Endometrial microvascular endothelial cells (primary cell): ENCODE measurements around the gene MYO18A. TPM values are rescaled to one million over a fixed set of nuclear protein-coding genes. Genes with fewer than 3 reads are reported as not detected.
"Not testable (repeated sequence)": the region's sequence is repeated elsewhere in the genome, so short reads cannot be mapped to it uniquely, and the experiment has no call there.

Experiments used
- in situ Hi-C: cut with HindIII; loops from 2 replicates; pipeline ENCODE4 v1.10.0; 2017; ENCODE audit warnings: low sequenced_read_pairs, low pct_unique_long_range_greater_than_20kb; ENCODE audit errors: inconsistent ontology term
- total RNA-seq: library from RNA; depleted of rRNA; stranded (reverse); fragments of >200 nt; gene quantifications from one replicate; pipeline ENCODE4 v1.2.3, GENCODE V29; 2015; ENCODE audit errors: inconsistent ontology term

The MYO18A gene
- total RNA-seq, 1 donor from 2014 or later = 8.3 TPM

DNA sequence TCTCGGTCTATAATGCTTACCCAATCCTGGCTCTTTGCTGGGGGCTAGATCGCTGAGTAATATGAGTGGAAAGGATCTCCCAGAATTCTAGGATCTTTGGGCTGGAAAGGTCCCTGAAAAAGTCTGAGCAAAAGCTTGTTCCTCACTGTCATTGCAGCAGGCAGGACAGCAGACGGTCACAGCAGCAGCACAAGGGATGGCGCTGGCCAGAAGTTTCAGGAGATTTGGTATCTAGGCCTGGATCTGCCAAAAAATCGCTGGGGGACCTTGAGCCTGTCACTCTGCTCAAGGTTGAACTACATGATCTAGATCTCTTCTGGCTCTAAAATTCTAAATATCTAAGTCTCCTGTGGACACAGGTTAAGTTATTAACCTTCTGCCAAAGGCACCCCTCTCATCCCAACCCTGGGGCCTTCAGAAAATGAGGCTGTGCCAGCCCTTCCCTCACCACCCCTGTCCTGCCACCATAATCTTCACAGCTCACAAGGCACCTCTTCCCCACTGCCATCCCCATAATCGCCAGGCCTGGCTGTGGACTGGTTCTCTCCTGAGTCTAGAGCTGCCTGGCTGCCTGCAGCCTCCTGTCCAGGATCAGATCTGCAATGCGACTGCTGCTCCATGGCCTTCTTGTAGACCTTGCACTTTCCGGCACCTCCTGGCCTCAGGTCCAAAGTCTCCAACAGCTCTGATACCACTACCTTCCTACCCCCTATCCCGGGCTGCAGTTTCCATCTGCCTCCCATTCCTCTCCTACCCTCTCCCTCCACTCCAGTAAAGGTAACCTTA lies 10.2 kb downstream of the MYO18A start:
- in situ Hi-C loops = no loop called here

DNA sequence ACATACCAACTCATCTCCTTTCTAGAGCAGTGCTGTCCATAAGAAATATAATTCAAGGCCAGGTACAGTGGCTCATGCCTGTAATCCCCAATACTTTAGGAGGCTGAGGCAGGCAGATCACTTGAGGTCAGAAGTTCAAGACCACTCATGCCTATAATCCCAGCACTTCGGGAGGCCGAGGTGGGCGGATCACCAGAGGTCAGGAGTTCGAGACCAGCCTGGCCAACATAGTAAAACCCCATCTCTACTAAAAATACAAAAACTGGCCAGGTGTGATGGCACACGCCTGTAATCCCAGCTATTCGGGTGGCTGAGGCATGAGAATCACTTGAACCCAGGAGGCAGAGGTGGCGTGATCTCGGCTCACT lies 11.5 kb downstream of the MYO18A start:
- in situ Hi-C loops = not testable (repeated sequence)

DNA sequence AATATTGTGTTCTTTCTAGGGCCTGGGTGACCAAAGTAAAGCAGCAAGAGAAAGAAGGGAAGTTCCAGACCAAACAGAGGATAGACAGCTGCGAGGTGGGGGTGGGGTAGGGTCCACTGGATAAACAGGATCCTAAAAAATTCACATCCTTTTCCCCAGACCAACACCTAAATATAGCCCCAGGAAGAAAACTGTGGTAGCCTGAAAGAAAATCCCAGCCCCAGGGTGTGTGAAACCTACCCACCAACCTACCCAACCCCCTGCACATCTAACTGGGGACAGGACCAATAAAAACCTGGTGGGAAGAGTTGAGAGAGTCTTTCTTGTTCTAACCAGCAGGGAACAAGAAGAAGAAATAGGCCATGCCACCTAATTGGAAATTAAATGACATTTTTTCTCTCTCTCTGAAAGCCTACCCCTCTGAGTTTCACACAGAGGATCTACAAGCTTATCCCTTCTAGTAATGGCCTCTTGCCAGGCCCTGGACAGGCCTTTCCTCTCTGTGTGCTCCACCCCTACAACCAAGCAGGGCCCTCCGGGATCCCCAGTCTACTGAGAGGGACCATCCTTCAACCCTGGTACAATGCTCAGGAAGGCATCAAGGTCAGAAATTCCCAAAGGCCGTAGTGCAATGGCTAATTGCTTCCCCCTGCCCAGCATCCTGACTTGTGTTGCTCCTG lies 12.0 kb downstream of the MYO18A start:
- in situ Hi-C loops = no loop called here

DNA sequence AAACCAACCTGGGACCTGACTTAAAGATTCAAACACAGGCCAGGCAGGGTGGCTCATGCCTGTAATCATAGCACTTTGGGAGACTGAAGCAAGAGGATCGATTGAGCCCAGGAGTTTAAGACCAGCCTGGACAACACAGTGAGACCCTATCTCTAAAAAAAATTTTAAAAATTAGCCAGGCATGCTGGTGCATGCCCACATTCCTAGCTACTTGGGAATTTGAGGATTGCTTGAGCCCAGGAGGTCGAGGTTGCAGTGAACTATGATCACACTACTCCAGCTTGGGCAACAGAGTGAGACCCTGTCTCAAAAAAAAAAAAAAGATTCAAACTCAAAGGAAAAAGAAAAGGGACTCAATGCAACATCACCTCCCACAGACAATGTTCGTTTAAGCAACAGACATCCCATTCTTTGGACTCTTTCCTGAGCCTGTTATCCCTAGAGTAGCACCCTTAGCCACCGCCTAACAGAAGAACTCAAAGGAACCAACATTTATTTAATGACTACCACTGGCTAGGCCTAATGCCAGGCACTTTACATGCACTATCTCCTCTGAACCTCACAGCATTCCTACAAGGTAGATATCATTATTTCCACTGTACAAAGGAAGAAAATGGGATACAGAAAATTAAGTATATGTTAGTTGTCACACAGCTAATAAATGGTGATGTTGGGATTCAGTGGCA lies 12.7 kb downstream of the MYO18A start:
- in situ Hi-C loops = no loop called here

DNA sequence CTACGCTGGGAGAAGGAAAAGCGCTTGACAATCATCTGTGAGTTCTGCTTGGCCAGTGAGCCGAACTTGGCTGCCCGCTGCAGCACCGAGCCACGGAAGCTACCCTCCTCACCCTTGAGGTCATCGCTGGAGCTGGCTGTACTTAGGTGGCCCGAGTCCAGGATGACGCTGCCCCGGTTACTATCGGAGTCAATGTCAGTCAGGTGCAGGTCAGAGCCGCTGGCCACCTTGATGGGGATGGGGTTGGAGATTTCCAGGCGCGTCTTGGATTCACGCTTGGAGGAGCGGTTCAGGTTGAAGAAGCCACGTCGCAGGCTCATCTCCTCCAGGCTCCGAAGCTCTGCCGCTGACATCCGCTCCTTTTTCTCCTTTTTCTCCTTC lies 13.7 kb downstream of the MYO18A start:
- in situ Hi-C loops = no loop called here

DNA sequence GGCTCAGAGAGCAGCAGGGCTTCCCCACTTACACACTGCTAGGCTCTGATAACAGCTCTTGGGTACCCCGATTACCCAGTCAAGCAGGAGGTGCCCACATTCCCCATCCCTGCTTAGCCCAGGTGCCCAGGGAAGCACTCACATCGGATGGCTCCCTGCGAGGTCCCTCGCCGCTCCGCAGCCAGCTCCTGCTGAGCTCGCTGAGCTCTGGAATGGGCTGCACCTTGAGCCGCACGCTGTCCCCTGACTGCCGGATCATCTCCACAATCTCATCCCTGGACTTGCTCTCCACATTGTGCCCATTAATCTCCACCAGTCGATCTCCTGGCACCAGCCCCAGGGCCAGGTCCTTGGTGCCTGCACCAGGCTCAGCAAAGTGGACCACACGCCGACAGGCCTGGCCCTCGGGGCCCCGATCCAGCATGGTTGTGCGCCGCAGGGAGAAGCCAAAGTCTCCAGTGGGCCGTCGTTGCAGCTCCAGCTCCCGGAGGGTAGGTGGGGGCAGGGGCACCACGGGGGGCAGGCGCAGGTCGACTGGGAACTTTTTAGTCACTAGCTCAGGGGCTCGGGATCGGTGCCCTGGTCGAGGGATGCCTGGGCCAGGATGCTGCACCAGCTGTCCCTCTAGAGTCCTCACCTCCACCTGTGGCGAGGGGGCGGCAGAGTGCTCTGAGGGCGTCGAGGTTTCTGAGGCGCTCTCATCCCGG lies 14.2 kb downstream of the MYO18A start:
- in situ Hi-C loops = no loop called here

DNA sequence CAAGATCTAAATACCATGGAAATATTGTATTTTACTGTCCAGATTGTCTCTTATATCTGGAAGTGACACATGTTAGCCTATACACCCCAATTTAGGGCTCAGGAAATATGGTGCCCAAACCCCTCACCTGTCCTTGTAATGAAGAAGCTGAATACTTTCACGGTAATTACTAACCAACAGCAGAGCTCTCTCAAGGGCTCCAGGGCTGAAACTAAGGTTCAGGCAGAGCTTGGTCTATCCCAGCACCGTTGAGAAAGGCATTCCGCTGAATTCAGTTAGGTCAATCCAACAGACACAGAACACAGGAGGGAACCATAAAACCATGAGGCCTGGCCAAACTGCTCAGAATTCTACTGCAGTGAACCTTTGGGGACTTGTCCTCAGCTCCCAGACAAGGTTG lies 14.9 kb downstream of the MYO18A start:
- in situ Hi-C loops = no loop called here

DNA sequence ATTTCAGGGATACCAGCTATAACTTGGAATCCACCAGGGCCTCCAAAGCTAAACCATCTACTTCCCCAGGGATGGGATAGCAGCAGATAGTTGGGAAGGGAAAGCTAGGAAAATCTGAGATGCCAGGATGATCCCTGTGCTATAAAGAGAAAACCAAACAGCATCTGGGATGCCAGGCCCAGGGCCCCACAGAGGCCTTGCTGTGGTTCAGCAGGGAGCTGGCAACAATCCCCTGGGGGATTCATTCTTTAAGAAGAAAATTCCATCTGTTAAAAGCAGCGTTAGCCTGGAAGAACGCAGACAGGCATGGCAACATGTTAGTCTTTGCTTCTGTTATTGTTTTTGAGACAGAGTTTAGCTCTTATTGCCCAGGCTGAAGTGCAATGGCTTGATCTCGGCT lies 16.6 kb downstream of the MYO18A start:
- in situ Hi-C loops = no loop called here

DNA sequence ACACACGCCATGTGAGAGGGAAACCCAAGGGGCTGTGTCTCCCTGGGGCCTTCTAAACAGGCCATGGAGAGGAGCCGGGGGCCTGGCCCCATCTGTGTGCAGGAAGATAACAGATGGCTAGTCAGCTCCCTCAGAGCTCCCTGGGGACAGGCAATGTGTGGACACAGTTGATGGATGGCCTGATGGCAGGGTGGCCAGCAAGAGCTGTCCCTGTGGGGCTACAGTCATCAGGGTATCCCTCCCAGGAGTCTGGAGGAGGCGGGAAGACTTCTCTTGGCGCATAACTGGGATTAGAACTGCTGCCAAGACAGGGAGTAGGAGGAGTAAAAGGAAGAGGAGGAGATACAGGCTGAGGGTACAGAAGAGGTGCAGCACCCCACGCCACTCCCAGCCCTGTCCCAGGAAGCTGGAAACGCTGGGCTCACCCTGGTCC lies 17.3 kb downstream of the MYO18A start:
- in situ Hi-C loops = no loop called here

DNA sequence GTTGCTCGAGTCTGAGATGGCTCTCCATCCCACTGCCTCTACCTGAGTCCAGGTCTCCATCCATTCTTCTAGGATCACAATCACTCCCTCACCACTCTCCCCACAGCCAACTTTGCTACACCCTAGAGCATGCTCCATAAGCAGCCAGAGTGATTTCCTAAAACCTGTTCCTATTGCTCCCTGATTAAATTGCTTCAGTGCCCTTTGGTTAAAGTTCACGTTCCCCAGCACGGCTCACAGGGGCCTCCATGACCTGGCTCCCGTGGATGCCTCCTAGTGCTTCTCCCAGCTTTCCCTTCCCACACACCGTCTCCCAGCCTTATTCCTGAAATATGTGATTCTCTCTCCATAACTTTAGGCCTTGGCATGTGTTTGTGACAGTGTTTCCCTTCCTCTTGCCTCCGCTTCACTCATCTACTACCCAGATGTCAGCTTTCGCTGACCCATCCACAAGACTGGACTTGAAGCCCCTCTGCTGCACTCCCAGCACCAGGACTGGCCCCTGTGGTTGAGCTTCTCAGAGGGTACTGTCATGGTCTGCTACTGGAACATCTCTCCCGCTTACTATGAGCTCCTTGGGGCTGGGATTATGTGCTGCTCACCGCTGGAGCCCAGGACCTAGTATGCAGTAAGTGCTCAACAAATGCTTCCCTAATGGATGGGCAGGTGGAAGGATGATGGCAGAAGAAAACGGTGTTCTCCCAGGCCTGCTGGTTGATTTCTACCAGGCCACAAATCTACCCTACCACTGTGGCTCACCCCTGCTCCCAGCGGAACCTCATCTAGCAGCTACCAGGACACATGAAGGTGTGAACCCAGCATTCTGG lies 17.9 kb downstream of the MYO18A start:
- in situ Hi-C loops = no loop called here

DNA sequence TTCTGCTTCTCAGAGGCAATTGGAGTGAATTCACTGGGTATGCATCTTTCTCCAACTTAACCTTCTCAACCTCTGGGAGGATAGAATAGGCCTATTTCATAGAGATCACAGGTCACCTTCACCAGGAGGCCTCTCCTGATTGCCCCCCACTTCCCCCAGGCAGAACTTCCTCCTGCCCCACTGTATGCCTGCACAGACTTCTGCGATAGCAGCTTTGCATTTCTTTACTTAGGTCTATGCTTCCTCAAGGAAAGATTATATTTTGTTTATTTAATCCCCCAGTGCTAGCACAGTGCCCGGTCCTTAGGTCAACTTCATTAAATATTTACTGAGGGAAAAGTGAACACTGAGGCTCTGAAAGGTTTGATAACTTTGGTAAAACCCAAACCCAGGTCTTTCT lies 19.9 kb downstream of the MYO18A start:
- in situ Hi-C loops = no loop called here

DNA sequence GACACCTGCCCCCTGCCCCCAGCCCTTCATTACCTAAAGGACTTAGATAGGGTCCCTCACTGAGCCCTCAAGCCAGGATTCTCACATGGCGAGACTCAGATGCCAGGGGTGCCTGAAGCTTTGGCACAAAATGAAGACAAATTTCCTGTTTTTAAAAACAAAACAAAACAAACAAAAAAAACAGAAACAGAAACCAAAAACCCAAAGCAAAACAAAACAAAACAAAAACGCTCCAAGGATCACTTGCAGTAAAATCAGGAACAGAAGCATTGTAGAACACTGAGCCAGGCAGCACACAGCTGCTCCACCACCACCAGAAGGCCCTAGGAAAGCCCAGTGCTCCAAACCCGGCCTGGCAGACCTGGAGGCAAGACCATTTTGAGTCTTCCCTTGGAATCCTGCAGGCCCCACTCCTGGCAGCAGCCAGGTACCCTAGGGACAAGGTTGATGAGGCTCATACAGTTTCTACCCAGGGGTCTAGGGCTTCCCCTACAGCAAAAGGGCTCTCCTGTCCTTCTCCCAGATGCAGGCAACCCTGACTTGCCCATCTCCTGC lies 20.8 kb downstream of the MYO18A start:
- in situ Hi-C loops = no loop called here

DNA sequence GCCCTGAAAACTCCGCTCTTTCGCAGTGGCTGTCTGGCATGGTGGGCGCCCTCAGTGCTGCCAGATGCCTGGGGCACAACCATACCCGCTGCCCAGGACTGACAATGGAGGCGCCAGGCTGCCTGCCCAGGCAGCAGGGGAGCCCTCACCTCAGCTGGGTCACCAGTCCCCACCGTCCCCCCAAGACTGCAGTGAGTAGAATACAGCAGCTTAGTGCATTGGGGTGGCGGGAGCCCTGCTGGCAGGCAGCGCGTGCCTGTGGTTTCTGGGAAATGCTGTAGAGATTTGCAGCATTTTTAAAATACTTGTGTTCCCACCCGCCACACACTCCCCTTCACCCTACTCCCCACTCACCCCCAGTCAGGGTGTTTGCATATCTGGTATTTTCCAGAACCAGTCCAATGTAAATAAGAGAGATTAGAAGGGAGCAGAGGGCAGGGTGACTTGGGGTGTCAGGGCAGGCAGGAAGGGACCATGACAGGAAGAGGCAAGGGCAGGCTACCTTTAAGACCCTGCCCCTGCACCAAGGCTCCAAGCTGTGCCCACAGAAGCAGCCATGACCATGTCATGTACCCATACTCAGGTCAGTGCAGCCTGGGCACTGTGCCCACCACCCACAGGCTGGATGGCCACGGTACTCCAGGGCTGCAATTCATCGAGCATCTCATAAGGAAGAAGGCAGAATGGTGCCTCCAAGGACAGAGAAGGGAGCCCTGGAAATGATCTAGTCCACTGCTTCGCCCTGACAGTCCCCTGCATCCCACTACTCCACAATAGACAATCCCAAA lies 21.5 kb downstream of the MYO18A start:
- in situ Hi-C loops = no loop called here

DNA sequence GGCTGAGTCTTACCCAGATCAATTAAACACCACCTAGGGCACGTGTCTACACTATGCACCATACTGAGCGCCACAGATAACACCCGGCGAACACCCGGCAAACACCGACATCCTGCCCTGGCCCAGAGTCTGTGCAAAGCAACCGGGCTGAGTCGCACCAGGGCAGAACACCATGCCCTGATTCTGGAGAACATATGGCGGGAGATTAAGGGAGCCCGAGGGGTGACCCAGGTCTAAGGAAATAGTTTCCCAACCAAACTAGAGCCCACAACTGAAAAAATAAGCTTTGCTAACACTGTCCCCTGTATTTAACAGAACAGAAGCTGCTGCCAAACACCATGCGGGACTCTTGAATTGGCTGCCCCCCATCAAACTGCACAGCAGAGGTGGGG lies 22.1 kb downstream of the MYO18A start:
- in situ Hi-C loops = no loop called here

DNA sequence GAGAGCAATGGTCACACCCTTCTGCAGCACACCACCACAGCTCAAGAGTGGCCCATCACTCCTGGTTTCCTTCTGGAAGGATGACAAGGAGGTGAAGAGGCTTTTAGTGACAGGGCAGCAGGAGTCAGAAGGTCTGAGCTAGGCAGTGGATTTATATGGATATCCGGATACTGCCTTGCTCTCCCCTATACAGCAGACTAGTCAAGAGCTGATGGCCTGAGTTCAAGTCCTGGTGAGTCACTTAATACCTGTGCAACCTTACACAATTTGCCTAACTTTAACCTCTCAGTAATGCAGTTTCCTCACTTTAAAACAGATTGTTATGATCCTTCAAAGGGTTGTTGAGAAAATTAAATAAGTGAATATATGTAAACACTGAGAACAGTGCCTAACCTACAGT lies 22.9 kb downstream of the MYO18A start:
- in situ Hi-C loops = no loop called here

DNA sequence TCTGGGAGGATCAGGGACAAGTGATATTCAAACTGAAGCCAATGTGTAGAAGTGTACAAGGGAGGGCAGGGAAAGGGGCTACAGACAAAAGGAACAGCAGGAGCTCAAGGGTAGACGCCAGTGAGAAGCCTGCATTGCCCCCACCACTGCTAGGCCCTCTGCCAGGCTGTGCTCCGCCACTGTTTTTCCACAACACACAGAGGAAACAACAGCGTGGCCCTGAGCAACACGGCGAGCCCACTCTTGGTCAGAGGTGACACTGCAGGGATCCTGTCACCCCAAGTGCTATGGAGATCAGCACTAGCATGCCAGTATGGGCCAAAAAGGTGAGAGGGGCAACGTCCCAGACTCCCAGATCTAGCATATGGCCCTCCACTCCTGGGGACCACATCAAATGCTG lies 23.4 kb downstream of the MYO18A start:
- in situ Hi-C loops = no loop called here

DNA sequence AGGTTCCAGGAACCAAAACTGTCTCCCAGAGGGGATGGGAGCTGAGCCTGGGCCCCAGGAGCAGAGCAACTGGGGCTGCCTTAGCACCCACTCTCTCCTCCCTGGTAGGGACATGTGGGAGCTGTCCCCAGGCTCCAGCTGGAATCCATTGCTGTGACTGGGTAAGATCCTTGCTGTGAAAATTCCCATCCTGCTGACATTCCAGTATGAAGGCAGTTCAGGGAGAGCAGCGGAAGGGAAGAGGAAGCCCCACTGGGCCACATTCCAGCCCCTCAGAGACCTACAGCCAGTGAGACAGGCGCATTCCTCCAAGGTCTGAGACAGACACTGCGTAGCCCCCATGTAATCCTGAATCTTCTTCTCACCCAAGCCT lies 24.2 kb downstream of the MYO18A start:
- in situ Hi-C loops = no loop called here
